Kidney epithelial cell (primary cell): Measurements from ENCODE around the gene MARK4. TPM values are rescaled to one million over a fixed set of nuclear protein-coding genes. Genes with fewer than 3 reads are reported as not detected.
"Not testable (repeated sequence)": the region's sequence is repeated elsewhere in the genome, so short reads cannot be mapped to it uniquely, and the experiment has no call there.

Experiments used
- DNase-seq: peaks from one replicate; pipeline ENCODE4 v3.0.0-alpha.2; 2010; ENCODE audit warnings: low read depth
- H3K27me3 ChIP-seq: 2 replicates; pipeline ENCODE4 v1.6.0; 2011; ENCODE audit warnings: low read length; ENCODE audit not compliant: control insufficient read depth, insufficient read depth
- H3K36me3 ChIP-seq: 2 replicates; pipeline ENCODE4 v1.5.1; 2011; ENCODE audit warnings: low read length; ENCODE audit not compliant: control insufficient read depth, insufficient read depth
- H3K4me3 ChIP-seq: 2 replicates; pipeline ENCODE4 v1.5.1; 2011; ENCODE audit warnings: low read depth, mild to moderate bottlenecking, control low read depth, low read length
- total RNA-seq: library from RNA; depleted of rRNA; stranded (reverse); fragments of >200 nt; gene quantifications from 2 replicates; pipeline ENCODE4 v1.2.3, GENCODE V29; 2015
- TF ChIP-seq, protein P1 (sequence below): IDR thresholded peaks from 2 replicates; pipeline ENCODE4 v1.5.1; 2011; ENCODE audit warnings: mild to moderate bottlenecking, moderate library complexity, low read length, control low read depth, inconsistent platforms; ENCODE audit not compliant: insufficient read depth, poor library complexity, severe bottlenecking

The MARK4 gene
- total RNA-seq, 1 donor from 2014 or later, result 21.9 TPM

DNA sequence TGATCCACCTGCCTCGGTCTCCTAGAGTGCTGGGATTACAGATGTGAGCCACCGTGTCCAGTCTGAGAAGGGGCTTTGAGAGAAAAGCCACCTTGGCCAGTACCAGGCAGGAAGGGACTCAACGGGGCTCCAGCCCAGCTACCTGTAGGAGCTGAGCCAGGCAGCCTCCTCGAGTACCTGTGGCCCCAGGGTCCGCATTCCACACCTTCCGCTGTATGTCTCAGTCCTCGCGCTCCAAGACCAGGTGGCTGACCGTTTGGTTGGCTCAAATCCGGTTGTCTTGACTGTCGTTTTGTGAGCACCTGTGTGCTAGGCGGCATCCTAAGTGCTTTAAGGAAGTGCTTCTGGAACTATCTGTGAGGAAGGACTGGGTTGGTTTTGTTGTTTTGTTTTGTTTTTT, 16.2 kb downstream of the MARK4 start:
- Histone ChIP-seq H3K27me3 (no peaks in the 10 kb centered on the region), H3K4me3 (no peak overlapping the region), H3K36me3 (peaks cover 1% of the 10 kb centered on the region)
- DNase-seq, result no peak
- TF ChIP-seq, protein P1, sequence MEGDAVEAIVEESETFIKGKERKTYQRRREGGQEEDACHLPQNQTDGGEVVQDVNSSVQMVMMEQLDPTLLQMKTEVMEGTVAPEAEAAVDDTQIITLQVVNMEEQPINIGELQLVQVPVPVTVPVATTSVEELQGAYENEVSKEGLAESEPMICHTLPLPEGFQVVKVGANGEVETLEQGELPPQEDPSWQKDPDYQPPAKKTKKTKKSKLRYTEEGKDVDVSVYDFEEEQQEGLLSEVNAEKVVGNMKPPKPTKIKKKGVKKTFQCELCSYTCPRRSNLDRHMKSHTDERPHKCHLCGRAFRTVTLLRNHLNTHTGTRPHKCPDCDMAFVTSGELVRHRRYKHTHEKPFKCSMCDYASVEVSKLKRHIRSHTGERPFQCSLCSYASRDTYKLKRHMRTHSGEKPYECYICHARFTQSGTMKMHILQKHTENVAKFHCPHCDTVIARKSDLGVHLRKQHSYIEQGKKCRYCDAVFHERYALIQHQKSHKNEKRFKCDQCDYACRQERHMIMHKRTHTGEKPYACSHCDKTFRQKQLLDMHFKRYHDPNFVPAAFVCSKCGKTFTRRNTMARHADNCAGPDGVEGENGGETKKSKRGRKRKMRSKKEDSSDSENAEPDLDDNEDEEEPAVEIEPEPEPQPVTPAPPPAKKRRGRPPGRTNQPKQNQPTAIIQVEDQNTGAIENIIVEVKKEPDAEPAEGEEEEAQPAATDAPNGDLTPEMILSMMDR, result no peak

DNA sequence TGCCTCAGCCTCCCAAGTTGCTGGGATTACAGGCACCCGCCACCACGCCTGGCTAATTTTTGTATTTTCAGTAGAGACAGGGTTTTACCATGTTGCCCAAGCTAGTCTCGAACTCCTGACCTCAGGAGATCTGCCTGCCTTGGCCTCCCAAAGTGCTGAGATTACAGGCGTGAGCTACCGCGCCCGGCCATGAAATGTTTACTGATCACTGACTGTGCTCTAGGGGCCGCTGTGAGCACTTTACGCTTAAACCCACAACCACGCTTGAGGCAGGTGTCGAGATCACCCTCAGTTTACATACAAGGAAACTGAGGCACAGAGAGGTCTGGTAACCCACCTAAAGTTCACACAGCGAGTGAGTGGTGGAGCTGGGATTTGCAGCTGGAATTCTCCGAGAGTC, 18.9 kb downstream of the MARK4 start:
- H3K27me3 ChIP-seq, H3K4me3 ChIP-seq, DNase-seq, H3K36me3 ChIP-seq: not testable (repeated sequence)

DNA sequence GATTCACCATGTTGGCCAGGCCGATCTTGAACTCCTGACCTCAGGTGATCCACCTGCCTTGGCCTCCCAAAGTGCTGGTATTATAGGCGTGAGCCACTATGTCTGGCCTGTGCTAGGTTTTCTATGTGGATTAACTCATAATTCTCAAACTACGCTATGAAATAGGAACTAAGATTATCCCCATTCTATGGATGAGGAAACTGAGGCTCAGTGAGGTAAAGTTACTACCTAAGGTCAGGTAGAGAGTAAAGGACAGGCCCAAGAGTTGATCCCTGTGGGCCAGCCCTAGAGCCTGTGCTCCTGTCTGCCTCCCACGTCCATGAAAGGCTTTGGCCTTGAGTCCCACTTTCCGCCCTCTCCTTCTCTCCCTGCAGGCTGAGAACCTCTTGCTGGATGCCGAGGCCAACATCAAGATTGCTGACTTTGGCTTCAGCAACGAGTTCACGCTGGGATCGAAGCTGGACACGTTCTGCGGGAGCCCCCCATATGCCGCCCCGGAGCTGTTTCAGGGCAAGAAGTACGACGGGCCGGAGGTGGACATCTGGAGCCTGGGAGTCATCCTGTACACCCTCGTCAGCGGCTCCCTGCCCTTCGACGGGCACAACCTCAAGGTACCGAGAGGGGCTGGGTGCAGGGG, 20.1 kb downstream of the MARK4 start:
- TF ChIP-seq, protein P1, result no peak
- H3K27me3 ChIP-seq, result no peaks in the 10 kb centered on the region
- no peak overlapping the region for H3K4me3 ChIP-seq
- DNase-seq, result no peak
- H3K36me3 ChIP-seq, result peaks cover 1% of the 10 kb centered on the region

DNA sequence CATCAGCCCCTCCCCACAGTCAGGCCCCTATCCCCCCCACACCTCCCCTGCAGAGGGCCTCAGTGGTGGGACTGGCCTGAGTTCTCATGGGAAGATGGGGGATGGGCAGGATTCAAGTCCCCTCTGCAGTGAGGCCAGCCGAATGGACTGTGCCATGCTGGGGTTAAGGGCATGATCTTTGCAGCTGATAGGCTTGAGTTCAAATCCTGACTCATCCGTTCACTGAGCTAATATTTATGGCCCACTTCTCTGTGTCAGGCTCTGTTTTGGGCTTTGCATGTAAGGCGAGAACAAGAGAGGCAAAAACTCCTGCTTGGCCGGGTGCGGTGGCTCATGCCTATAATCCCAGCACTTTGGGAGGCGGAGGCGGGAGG, 20.7 kb downstream of the MARK4 start:
- no peak for DNase-seq
- Histone ChIP-seq H3K27me3 (no peaks in the 10 kb centered on the region), H3K36me3 (peaks cover 1% of the 10 kb centered on the region), H3K4me3 (no peak overlapping the region)
- TF ChIP-seq, protein P1, result no peak

DNA sequence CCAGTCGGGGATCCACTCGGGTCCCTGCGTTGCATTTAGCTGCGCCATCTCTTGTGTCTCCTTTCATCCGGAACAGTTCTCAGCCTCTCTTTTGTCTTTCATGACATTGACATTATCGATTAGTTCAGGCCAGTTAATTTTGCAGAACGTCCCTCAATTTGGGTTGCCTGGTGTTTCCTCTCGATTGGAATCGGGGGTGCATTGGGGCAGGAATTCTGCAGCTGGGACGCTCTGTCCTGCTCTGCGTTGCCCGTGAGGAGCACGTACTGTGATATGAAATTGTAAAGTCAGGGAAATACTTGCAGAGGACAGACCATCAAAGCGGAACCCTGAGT, 22.4 kb downstream of the MARK4 start:
- peaks cover 2% of the 10 kb centered on the region for H3K36me3 ChIP-seq
- H3K27me3 ChIP-seq, result no peaks in the 10 kb centered on the region
- TF ChIP-seq, protein P1, result no peak
- no peak overlapping the region for H3K4me3 ChIP-seq
- DNase-seq, result no peak

DNA sequence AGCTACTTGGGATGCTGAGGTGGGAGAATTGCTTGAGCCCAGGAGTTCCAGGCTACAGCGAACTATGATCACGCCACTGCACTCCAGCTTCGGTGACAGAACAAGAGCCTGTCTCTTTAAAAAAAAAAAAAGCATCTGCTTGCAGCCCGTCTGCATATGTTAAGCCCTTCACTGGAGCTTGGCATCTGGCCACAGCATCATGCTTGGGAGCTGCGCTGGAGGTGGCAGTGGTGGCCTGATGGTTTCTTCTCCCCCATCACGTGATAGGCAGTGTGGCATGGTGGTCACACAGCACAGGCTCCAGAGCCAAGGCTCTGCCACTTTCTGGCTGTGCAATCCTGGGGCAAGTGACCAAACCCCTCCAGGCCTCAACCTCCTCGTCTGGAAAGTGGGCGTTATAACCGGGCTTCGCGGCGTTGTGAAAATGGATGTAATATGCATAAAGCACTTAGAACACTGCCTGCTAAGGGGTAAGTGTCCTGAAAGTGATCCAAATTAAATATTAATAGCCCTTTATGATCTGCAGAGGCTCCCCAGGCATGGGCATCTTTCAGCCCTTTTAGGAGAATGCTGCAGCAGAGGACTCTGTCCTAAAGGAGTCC, 24.4 kb downstream of the MARK4 start:
- TF ChIP-seq, protein P1, result no peak
- DNase-seq, result no peak
- Histone ChIP-seq H3K27me3 (no peaks in the 10 kb centered on the region), H3K4me3 (no peak overlapping the region), H3K36me3 (peaks cover 2% of the 10 kb centered on the region)
